ENCODE results near the gene DNAH1. TPM values are rescaled to one million over a fixed set of nuclear protein-coding genes. Genes with fewer than 3 reads are reported as not detected.

DNAH1 gene
- total and polyA plus RNA-seq, 2 experiments from 2014 or later: 0.81 to 1.8 TPM

DNA sequence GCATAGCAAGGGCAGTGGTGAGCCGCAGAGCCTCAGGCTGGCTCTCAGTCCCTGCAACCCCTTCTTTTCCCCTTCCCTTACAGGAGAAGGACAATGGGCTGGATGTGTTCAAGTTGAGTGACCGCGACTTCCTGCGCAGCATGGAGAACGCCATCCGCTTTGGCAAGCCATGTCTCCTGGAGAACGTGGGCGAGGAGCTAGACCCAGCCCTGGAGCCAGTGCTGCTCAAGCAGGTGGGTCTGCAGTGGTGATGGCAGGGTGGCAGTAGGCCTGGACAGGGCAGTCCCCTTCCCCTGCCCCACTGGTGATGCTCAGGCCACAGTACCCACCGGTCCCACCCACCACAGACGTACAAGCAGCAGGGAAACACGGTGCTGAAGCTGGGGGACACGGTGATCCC is 75.0 kb downstream of the DNAH1 start:
- Histone ChIP-seq H3K36me3 (ENCODE audit: insufficient read depth) (no peaks in the 10 kb centered on the region), H3K27ac (ENCODE audit: low read depth) (no peak overlapping the region), H2AFZ (no peak overlapping the region), H3F3A (replicated peaks; ENCODE audit: low read depth) (no peaks in the 10 kb centered on the region), H3K4me3 (no peak overlapping the region), H3K4me1 (ENCODE audit: insufficient read depth) (no peaks in the 10 kb centered on the region), H3K4me2 (no peak overlapping the region), H3K79me2 (replicated peaks; ENCODE audit: insufficient read depth) (no peaks in the 10 kb centered on the region), H4K20me1 (replicated peaks; ENCODE audit: insufficient read depth) (no peaks in the 10 kb centered on the region), H3K9me2 (ENCODE audit: insufficient read depth) (no peaks in the 10 kb centered on the region), H3K27me3 (ENCODE audit: insufficient read depth) (no peaks in the 10 kb centered on the region)
- Mint-ChIP-seq H3K4me1 (no peaks in the 10 kb centered on the region; the same call in 2 of the 3 replicates), H3K27ac (no peak overlapping the region), H3K36me3 (ENCODE audit: low read depth) (no peaks in the 10 kb centered on the region), H3K27me3 (ENCODE audit: insufficient read depth, low read depth, poor library complexity) (peaks cover 17% of the 10 kb centered on the region), H3K4me3 (no peak overlapping the region), H3K9me3 (no peaks in the 10 kb centered on the region; the same call in 2 of the 3 replicates)
- no peak for TF ChIP-seq REST (IDR thresholded peaks at IDR 0.05; ENCODE audit: unreplicated experiment)
- no peak for TF ChIP-seq POLR2AphosphoS5 (IDR thresholded peaks at IDR 0.05; ENCODE audit: low read depth)
- no peak for TF ChIP-seq NANOG (IDR thresholded peaks at IDR 0.05; ENCODE audit: borderline replicate concordance)
- no peak for TF ChIP-seq CREB1 (CRISPR knock-in tag; IDR thresholded peaks at IDR 0.05; ENCODE audit: low read depth)
- ATAC-seq (no peak), DNase-seq (ENCODE audit: low spot score) (no peak)

- H3K27me3 Mint-ChIP-seq (ENCODE audit: insufficient read depth, low read depth, poor library complexity): peaks cover 21% of the 10 kb centered on the region
- DNase-seq (ENCODE audit: low spot score) (no peak), ATAC-seq (no peak)
- Histone ChIP-seq H2AFZ (no peak overlapping the region), H3K4me1 (ENCODE audit: insufficient read depth) (no peaks in the 10 kb centered on the region), H4K20me1 (replicated peaks; ENCODE audit: insufficient read depth) (no peaks in the 10 kb centered on the region), H3K4me2 (no peak overlapping the region), H3K27me3 (ENCODE audit: insufficient read depth) (no peaks in the 10 kb centered on the region), H3K79me2 (replicated peaks; ENCODE audit: insufficient read depth) (no peaks in the 10 kb centered on the region), H3K27ac (ENCODE audit: low read depth) (no peak overlapping the region), H3F3A (replicated peaks; ENCODE audit: low read depth) (no peaks in the 10 kb centered on the region), H3K36me3 (ENCODE audit: insufficient read depth) (no peaks in the 10 kb centered on the region), H3K9me2 (ENCODE audit: insufficient read depth) (no peaks in the 10 kb centered on the region), H3K4me3 (no peak overlapping the region)
- H3K9me3 Mint-ChIP-seq: no peaks in the 10 kb centered on the region; the same call in 2 of the 3 replicates
- H3K36me3 Mint-ChIP-seq (ENCODE audit: low read depth): no peaks in the 10 kb centered on the region
- no peak overlapping the region for H3K27ac Mint-ChIP-seq
- no peaks in the 10 kb centered on the region; the same call in 2 of the 3 replicates for H3K4me1 Mint-ChIP-seq
- no peak overlapping the region for H3K4me3 Mint-ChIP-seq
- TF ChIP-seq STAT1 (IDR thresholded peaks at IDR 0.05; ENCODE audit: unreplicated experiment): no peak
- no peak for TF ChIP-seq CREB1 (CRISPR knock-in tag; IDR thresholded peaks at IDR 0.05; ENCODE audit: low read depth)
- no peak for TF ChIP-seq ZNF462 (CRISPR knock-in tag; IDR thresholded peaks at IDR 0.05)
- no peak for TF ChIP-seq JUNB (IDR thresholded peaks at IDR 0.05; ENCODE audit: unreplicated experiment)
- TF ChIP-seq, protein P1, sequence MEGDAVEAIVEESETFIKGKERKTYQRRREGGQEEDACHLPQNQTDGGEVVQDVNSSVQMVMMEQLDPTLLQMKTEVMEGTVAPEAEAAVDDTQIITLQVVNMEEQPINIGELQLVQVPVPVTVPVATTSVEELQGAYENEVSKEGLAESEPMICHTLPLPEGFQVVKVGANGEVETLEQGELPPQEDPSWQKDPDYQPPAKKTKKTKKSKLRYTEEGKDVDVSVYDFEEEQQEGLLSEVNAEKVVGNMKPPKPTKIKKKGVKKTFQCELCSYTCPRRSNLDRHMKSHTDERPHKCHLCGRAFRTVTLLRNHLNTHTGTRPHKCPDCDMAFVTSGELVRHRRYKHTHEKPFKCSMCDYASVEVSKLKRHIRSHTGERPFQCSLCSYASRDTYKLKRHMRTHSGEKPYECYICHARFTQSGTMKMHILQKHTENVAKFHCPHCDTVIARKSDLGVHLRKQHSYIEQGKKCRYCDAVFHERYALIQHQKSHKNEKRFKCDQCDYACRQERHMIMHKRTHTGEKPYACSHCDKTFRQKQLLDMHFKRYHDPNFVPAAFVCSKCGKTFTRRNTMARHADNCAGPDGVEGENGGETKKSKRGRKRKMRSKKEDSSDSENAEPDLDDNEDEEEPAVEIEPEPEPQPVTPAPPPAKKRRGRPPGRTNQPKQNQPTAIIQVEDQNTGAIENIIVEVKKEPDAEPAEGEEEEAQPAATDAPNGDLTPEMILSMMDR (conservative IDR thresholded peaks at IDR 0.05; ENCODE audit: low read depth in 2 of 2): no peak
Observed at GRCh38 chr3:52392216-52392930, 76.3 kb downstream of the DNAH1 start.

All from GM23338 (cell line).